H1 (cell line): Measurements from ENCODE around the gene BAIAP2L2. TPM values are rescaled to one million over a fixed set of nuclear protein-coding genes. Genes with fewer than 3 reads are reported as not detected.

ENCODE experiments used
- CTCF ChIA-PET: fragments of 300-600 bp; sonication (Branson Sonifier 250); formaldehyde crosslinking; loops from one replicate; lab custom pipeline; 2021; ENCODE audit not compliant: partially characterized antibody; lab: Charles Lee
- POLR2A ChIA-PET: fragments of 300-600 bp; sonication (Branson Sonifier 250); formaldehyde crosslinking; loops from one replicate; lab custom pipeline; 2021; ENCODE audit warnings: inconsistent platforms; ENCODE audit not compliant: partially characterized antibody; lab: Charles Lee
- DNase-seq, 2 experiments: peaks; one replicate each; pipeline versions ENCODE4 v3.0.0 to v3.0.0-alpha.2; 2010 to 2022; ENCODE audit warnings: low spot score in 2 of 2, low read depth in 1 of 2, mixed read lengths in 1 of 2
- FAIRE-seq: peaks from 2 replicates; lab custom pipeline; 2011; peaks lifted over from hg19 to GRCh38; lab: Jason Lieb, UNC
- H2AFZ ChIP-seq: 2 replicates; pipeline ENCODE4 v1.8.1; 2012; ENCODE audit warnings: low read length, inconsistent platforms
- H2AK5ac ChIP-seq: 2 replicates; pipeline ENCODE4 v1.6.1; 2013; ENCODE audit warnings: low read depth, low read length
- H2BK120ac ChIP-seq: replicated peaks from 2 replicates; pipeline ENCODE3; 2013; ENCODE audit warnings: low read depth, low read length, inconsistent platforms
- H2BK12ac ChIP-seq: 2 replicates; pipeline ENCODE4 v1.6.1; 2013; ENCODE audit warnings: low read depth, low read length
- H2BK15ac ChIP-seq: 2 replicates; pipeline ENCODE4 v1.6.1; 2013; ENCODE audit warnings: low read length
- H2BK20ac ChIP-seq: 2 replicates; pipeline ENCODE4 v1.6.1; 2013; ENCODE audit warnings: low read length
- H2BK5ac ChIP-seq: 2 replicates; pipeline ENCODE4 v1.6.1; 2013; ENCODE audit warnings: low read depth, low read length
- H3K14ac ChIP-seq: 2 replicates; pipeline ENCODE4 v1.6.1; 2013; ENCODE audit warnings: inconsistent platforms; ENCODE audit not compliant: insufficient read length
- H3K18ac ChIP-seq: 2 replicates; pipeline ENCODE4 v1.6.1; 2013; ENCODE audit warnings: low read length; ENCODE audit errors: extremely low read depth
- H3K23ac ChIP-seq: 2 replicates; pipeline ENCODE4 v1.6.1; 2013; ENCODE audit warnings: inconsistent platforms; ENCODE audit not compliant: insufficient read length
- H3K23me2 ChIP-seq: 2 replicates; pipeline ENCODE4 v1.6.1; 2013; ENCODE audit warnings: low read depth, low read length
- H3K27ac ChIP-seq: 2 replicates; pipeline ENCODE4 v1.6.1; 2011; ENCODE audit warnings: low read depth, low read length, inconsistent platforms
- H3K27me3 ChIP-seq, 4 experiments: replicated peaks in 1 of 4; 1 replicate in 1 of 4; 2 replicates in 3 of 4; pipeline versions ENCODE4 v1.6.1 to v1.8.1; 2011 to 2013; ENCODE audit warnings: low read length in 3 of 4, mild to moderate bottlenecking in 3 of 4, inconsistent platforms in 2 of 4, mixed read lengths in 2 of 4, moderate library complexity in 1 of 4; ENCODE audit not compliant: control insufficient read depth in 3 of 4, insufficient read depth in 3 of 4; ENCODE audit errors: extremely low read depth in 1 of 4
- H3K36me3 ChIP-seq, 4 experiments: 2 replicates each; pipeline versions ENCODE4 v1.6.1 to v1.8.1; 2011 to 2013; ENCODE audit warnings: mild to moderate bottlenecking in 4 of 4, low read length in 3 of 4, moderate library complexity in 2 of 4, control low read depth in 1 of 4, inconsistent platforms in 1 of 4; ENCODE audit not compliant: insufficient read depth in 4 of 4, control insufficient read depth in 2 of 4
- H3K4ac ChIP-seq: replicated peaks from 2 replicates; pipeline ENCODE3; 2013; ENCODE audit warnings: low read length, low read depth, mixed read lengths, inconsistent platforms; ENCODE audit not compliant: insufficient read length
- H3K4me1 ChIP-seq, 4 experiments: replicated peaks in 1 of 4; 1 replicate in 1 of 4; 2 replicates in 3 of 4; pipeline versions ENCODE4 v1.6.1 to v1.8.1; 2011 to 2013; ENCODE audit warnings: low read length in 3 of 4, inconsistent platforms in 2 of 4, mixed read lengths in 1 of 4; ENCODE audit not compliant: insufficient read depth in 4 of 4, control insufficient read depth in 3 of 4
- H3K4me2 ChIP-seq, 2 experiments: 2 replicates each; pipeline versions ENCODE4 v1.6.1 to v1.8.1; 2011 to 2013; ENCODE audit warnings: low read depth in 2 of 2, low read length in 2 of 2, control low read depth in 1 of 2, inconsistent platforms in 1 of 2, mild to moderate bottlenecking in 1 of 2; ENCODE audit not compliant: insufficient read depth in 1 of 2
- H3K4me3 ChIP-seq, 4 experiments: fragments of 200-600, 300-600 bp in 1 of 4; sonication (generic), shearing (Covaris generic), sonication (Bioruptor Twin) in 1 of 4; 2 replicates each; pipeline versions ENCODE4 v1.5.1 to v1.8.1; 2011 to 2016; ENCODE audit warnings: low read length in 4 of 4, low read depth in 3 of 4, control low read depth in 2 of 4, inconsistent platforms in 2 of 4, mild to moderate bottlenecking in 2 of 4, mixed read lengths in 1 of 4, moderate library complexity in 1 of 4; ENCODE audit not compliant: insufficient read depth in 2 of 4; ENCODE audit errors: extremely low read depth in 1 of 4
- H3K56ac ChIP-seq: replicated peaks from 2 replicates; pipeline ENCODE3; 2013; ENCODE audit warnings: low read depth, mild to moderate bottlenecking, mixed read lengths, low read length, inconsistent platforms; ENCODE audit not compliant: insufficient read length
- H3K79me1 ChIP-seq: 2 replicates; pipeline ENCODE4 v1.6.1; 2013; ENCODE audit warnings: low read depth, low read length, control low read depth
- H3K79me2 ChIP-seq, 2 experiments: 2 replicates each; pipeline versions ENCODE4 v1.6.1 to v1.8.1; 2012 to 2013; ENCODE audit warnings: low read length in 2 of 2, mild to moderate bottlenecking in 2 of 2, inconsistent platforms in 1 of 2; ENCODE audit not compliant: insufficient read depth in 2 of 2, control insufficient read depth in 1 of 2
- H3K9ac ChIP-seq, 4 experiments: replicated peaks in 1 of 4; 1 replicate in 1 of 4; 2 replicates in 3 of 4; pipeline versions ENCODE4 v1.6.1 to v1.8.1; 2011 to 2013; ENCODE audit warnings: low read depth in 3 of 4, low read length in 3 of 4, control low read depth in 2 of 4, mild to moderate bottlenecking in 2 of 4, moderate library complexity in 2 of 4, inconsistent platforms in 1 of 4; ENCODE audit errors: extremely low read depth in 1 of 4
- H3K9me3 ChIP-seq, 2 experiments: 2 replicates each; pipeline versions ENCODE4 v1.6.1 to v1.8.1; 2012 to 2013; ENCODE audit warnings: mild to moderate bottlenecking in 2 of 2, moderate library complexity in 2 of 2, control low read depth in 1 of 2, inconsistent platforms in 1 of 2, low read depth in 1 of 2, low read length in 1 of 2, mixed read lengths in 1 of 2; ENCODE audit not compliant: insufficient read depth in 2 of 2
- H4K20me1 ChIP-seq, 2 experiments: replicated peaks in 1 of 2; 2 replicates each; pipeline versions ENCODE3 to v1.8.1; 2011 to 2013; ENCODE audit warnings: inconsistent platforms in 2 of 2, low read length in 2 of 2, mild to moderate bottlenecking in 1 of 2; ENCODE audit not compliant: insufficient read depth in 2 of 2, control insufficient read depth in 1 of 2
- H4K5ac ChIP-seq: 2 replicates; pipeline ENCODE4 v1.6.1; 2013; ENCODE audit warnings: low read length, low read depth, mixed read lengths, inconsistent platforms; ENCODE audit not compliant: insufficient read length
- H4K8ac ChIP-seq: 2 replicates; pipeline ENCODE4 v1.8.0; 2013; ENCODE audit warnings: mild to moderate bottlenecking, moderate library complexity, low read length, inconsistent platforms; ENCODE audit not compliant: insufficient read depth; ENCODE audit errors: extremely low read depth
- H4K91ac ChIP-seq: replicated peaks from 2 replicates; pipeline ENCODE3; 2013; ENCODE audit warnings: low read length, mixed read lengths, inconsistent platforms; ENCODE audit not compliant: insufficient read length
- ASH2L ChIP-seq: fragments of 200-600, 300-600 bp; sonication (generic); IDR thresholded peaks from one replicate; pipeline ENCODE4 v1.7.1; 2017; ENCODE audit warnings: low read length
- FOSL1 ChIP-seq: IDR thresholded peaks from 2 replicates; pipeline ENCODE4 v1.6.1; 2011; ENCODE audit warnings: mild to moderate bottlenecking, low read depth, low read length, moderate library complexity; ENCODE audit not compliant: insufficient read depth
- JUN ChIP-seq: IDR thresholded peaks from 2 replicates; pipeline ENCODE4 v1.6.1; 2011; ENCODE audit warnings: low read depth, mild to moderate bottlenecking, improper control_type of control experiment, low read length
- MAX ChIP-seq: IDR thresholded peaks from 2 replicates; pipeline ENCODE4 v1.6.1; 2012; ENCODE audit warnings: inconsistent platforms
- POLR2A ChIP-seq, 2 experiments: IDR thresholded peaks; 1 replicate in 1 of 2; 2 replicates in 1 of 2; pipeline ENCODE4 v1.6.1; 2011; ENCODE audit warnings: low read depth in 2 of 2, low read length in 2 of 2, mild to moderate bottlenecking in 2 of 2; ENCODE audit errors: control extremely low read depth in 1 of 2
- RNF2 ChIP-seq: fragments of 200-900, 300-1000 bp; sonication (generic); IDR thresholded peaks from 2 replicates; pipeline ENCODE4 v1.7.1; 2016; ENCODE audit warnings: borderline replicate concordance, low read depth, mild to moderate bottlenecking, antibody characterized with exemption, low read length; ENCODE audit not compliant: poor library complexity, severe bottlenecking; ENCODE audit errors: missing control alignments
- RXRA ChIP-seq: IDR thresholded peaks from 2 replicates; pipeline ENCODE4 v1.6.1; 2011; ENCODE audit warnings: low read depth, mild to moderate bottlenecking, low read length, moderate library complexity; ENCODE audit not compliant: insufficient read depth
- SAP30 ChIP-seq: fragments of 300-600 bp; sonication (generic); IDR thresholded peaks from 2 replicates; pipeline ENCODE4 v1.7.1; 2012; ENCODE audit warnings: low read length, moderate library complexity, mild to moderate bottlenecking, inconsistent platforms; ENCODE audit not compliant: insufficient read depth, insufficient replicate concordance
- SP1 ChIP-seq: IDR thresholded peaks from 2 replicates; pipeline ENCODE4 v1.6.1; 2011; ENCODE audit warnings: low read depth, low read length
- SP4 ChIP-seq: IDR thresholded peaks from 2 replicates; pipeline ENCODE4 v1.6.1; 2012; ENCODE audit warnings: low read length, inconsistent platforms
- WGBS, 2 experiments: shearing (Covaris generic) in 1 of 2; methylation state at CpG; one replicate each; pipeline versions ENCODE4 v1.1.6 to v1.1.7; 2013 to 2015; ENCODE audit warnings: low lambda C conversion rate in 2 of 2, mixed read lengths in 2 of 2, inconsistent platforms in 1 of 2, low coverage in 1 of 2, missing lambda C conversion rate in 1 of 2; ENCODE audit not compliant: insufficient replicate concordance in 2 of 2, insufficient coverage in 1 of 2, insufficient read length in 1 of 2; ENCODE audit errors: extremely low coverage in 1 of 2, missing lambda C conversion rate in 1 of 2; 5-methylcytosine and 5-hydroxymethylcytosine counted together
- polyA plus RNA-seq, 7 experiments: library from polyadenylated mRNA; depleted of rRNA in 3 of 7; stranded (reverse) in 5 of 7; unstranded in 2 of 7; fragments of >200 nt in 5 of 7; fragments of 200-250 nt in 2 of 7; gene quantifications; 1 replicate in 5 of 7; 2 replicates in 1 of 7; 4 replicates in 1 of 7; pipeline versions ENCODE4 v1.2.1 to v1.2.3, GENCODE V29; 2011 to 2013; ENCODE audit warnings: missing spikeins in 2 of 7, mixed read lengths in 2 of 7
- total RNA-seq: library from RNA; stranded (reverse); fragmentation: NEBNext Ultra II Directional; extraction: Animal tissue kit (Norgen Biotek cat#: 25700); gene quantifications from 2 replicates; pipeline ENCODE4 v1.2.1, GENCODE V29; 2021

The BAIAP2L2 gene
- total and polyA plus RNA-seq, 2 of the 8 experiments (the other 6 are each of a cell fraction or from before 2014, with no cell fraction given): 5.4 to 10.0 TPM

GRCh38 chr22:38133331-38133730 is 22.8 kb upstream of the BAIAP2L2 start:
- no peak overlapping the region for H2BK5ac ChIP-seq
- no peak overlapping the region for H3K4me3 ChIP-seq
- no peak for DNase-seq
- peaks cover 0 to 4% of the 10 kb centered on the region in 2 experiments for H4K20me1 ChIP-seq
- ChIA-PET POLR2A (interaction anchor here (1.7 kb wide), 1 partner anchor 68 kb away, joined by 3 read pairs; no protein-coding TSS in a partner anchor), CTCF (interaction anchor here (0.8 to 3.3 kb wide), 7 partner anchors 9 to 144 kb away, joined by 3 to 14 read pairs (median 3); no protein-coding TSS in a partner anchor)
- H3K27me3 ChIP-seq: no peaks in the 10 kb centered on the region
- H3K79me1 ChIP-seq: no peaks in the 10 kb centered on the region
- no peak overlapping the region for H2BK12ac ChIP-seq
- no peaks in the 10 kb centered on the region for H3K9me3 ChIP-seq
- no peak overlapping the region for H3K9ac ChIP-seq
- H2AK5ac ChIP-seq: no peak overlapping the region
- no peak overlapping the region for H3K14ac ChIP-seq
- H2BK120ac ChIP-seq: no peak overlapping the region
- no peak overlapping the region for H2BK15ac ChIP-seq
- H3K23me2 ChIP-seq: no peaks in the 10 kb centered on the region
- FAIRE-seq: no peak
- no peak overlapping the region for H3K4ac ChIP-seq
- no peak overlapping the region for H4K5ac ChIP-seq
- no peaks in the 10 kb centered on the region for H3K79me2 ChIP-seq
- no peak overlapping the region for H3K18ac ChIP-seq
- no peak overlapping the region for H3K27ac ChIP-seq
- no peak overlapping the region for H3K56ac ChIP-seq
- H4K91ac ChIP-seq: no peak overlapping the region
- no peak overlapping the region for H3K23ac ChIP-seq
- H3K36me3 ChIP-seq: no peaks in the 10 kb centered on the region
- H3K4me1 ChIP-seq: no peaks in the 10 kb centered on the region
- no peak overlapping the region; the same call in 1 of the 2 replicates for H4K8ac ChIP-seq
- no peak overlapping the region for H2AFZ ChIP-seq
- no peak overlapping the region for H3K4me2 ChIP-seq
- TF ChIP-seq RXRA (no peak), MAX (no peak), SP1 (no peak), RNF2 (no peak), POLR2A (IDR thresholded peaks at IDR 0.05; ENCODE audit: control extremely low read depth in 1 of 2, low read depth in 2 of 2, low read length in 2 of 2) (no peak), ASH2L (no peak), SP4 (no peak), SAP30 (no peak), JUN (no peak), FOSL1 (no peak)
- H2BK20ac ChIP-seq: no peak overlapping the region
- whole genome bisulfite sequencing, 2 experiments: 100% methylated on average over 4 of the region's 4 CpGs; no CpG with 5 or more reads in 1 of the 2 experiments
